Esophagus mucosa (tissue), 1 donor: ENCODE measurements around the gene TANC2. TPM values are rescaled to one million over a fixed set of nuclear protein-coding genes. Genes with fewer than 3 reads are reported as not detected.

Experiments
- ATAC-seq: fragments of 200-7000 bp; cut with Tn5 transposase; one replicate; pipeline ENCODE4 v1.9.1; 2020
- total RNA-seq: library from RNA; stranded (reverse); gene quantifications from one replicate; pipeline ENCODE4 v1.2.4, GENCODE V29; 2023
- donor health status: DM: yes; HTN: yes; CAD: no.

The TANC2 gene
- total RNA-seq: 28.2 TPM

- ATAC-seq: peak; percentile 86
Measured at GRCh38 chr17:62965686-62966425, at the start of gene TANC2. Gene TANC2, plus strand, starts transcription at chr17:62966235. Its CDS starts 43,325 bp downstream, at chr17:63009560.

- no peak for ATAC-seq
Measured at GRCh38 chr17:62916684-62917571, 49.1 kb upstream of the TANC2 start.

GRCh38 chr17:62919388-62919787 lies 46.6 kb upstream of the TANC2 start:
- ATAC-seq: no peak

GRCh38 chr17:62920300-62920699 lies 45.7 kb upstream of the TANC2 start:
- ATAC-seq: no peak

GRCh38 chr17:62921817-62922216 lies 44.2 kb upstream of the TANC2 start:
- ATAC-seq: no peak

- ATAC-seq: no peak
Measured at GRCh38 chr17:62923258-62924150, 42.5 kb upstream of the TANC2 start.

- no peak for ATAC-seq
Measured at GRCh38 chr17:62925267-62925836, 40.7 kb upstream of the TANC2 start.

DNA sequence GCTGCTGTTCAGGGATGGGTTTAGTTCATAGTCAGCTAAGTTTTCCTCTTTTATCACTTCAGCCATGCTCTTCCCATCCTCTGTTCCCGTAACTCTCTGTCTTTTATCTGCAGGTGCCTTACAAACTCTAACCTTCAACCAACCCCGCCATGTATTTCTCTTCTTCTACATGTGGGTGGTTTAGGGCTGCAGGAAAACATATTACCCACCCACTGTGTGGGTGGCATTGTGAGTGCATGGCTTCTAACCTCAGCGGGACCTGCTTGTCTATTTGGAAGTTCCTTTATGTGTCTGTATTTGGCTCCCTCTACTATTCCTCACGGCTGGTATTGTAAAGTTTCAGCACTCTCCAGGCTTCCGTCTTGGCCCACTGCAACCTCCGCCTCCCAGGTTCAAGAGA lies 39.0 kb upstream of the TANC2 start:
- no peak for ATAC-seq

GRCh38 chr17:62929320-62929719 lies 36.7 kb upstream of the TANC2 start:
- ATAC-seq: no peak

DNA sequence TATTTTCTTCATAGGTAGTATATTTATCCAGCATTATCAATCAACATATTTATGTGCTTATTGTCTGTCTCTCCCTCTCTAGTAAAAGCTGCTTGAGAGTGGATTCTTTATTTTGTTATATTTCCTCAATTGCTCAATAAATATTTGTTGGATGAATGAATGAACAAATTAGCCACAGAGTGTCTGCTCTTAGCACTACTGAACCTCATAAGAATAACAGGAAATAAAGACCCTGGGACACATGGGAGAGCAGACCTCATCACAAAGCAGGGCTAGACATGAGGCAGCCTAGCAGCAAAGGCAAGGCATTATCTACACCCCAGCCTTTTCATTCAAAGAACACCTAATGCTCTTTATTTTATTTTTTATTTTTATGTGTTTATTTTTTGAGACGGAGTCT lies 34.9 kb upstream of the TANC2 start:
- ATAC-seq: no peak

DNA sequence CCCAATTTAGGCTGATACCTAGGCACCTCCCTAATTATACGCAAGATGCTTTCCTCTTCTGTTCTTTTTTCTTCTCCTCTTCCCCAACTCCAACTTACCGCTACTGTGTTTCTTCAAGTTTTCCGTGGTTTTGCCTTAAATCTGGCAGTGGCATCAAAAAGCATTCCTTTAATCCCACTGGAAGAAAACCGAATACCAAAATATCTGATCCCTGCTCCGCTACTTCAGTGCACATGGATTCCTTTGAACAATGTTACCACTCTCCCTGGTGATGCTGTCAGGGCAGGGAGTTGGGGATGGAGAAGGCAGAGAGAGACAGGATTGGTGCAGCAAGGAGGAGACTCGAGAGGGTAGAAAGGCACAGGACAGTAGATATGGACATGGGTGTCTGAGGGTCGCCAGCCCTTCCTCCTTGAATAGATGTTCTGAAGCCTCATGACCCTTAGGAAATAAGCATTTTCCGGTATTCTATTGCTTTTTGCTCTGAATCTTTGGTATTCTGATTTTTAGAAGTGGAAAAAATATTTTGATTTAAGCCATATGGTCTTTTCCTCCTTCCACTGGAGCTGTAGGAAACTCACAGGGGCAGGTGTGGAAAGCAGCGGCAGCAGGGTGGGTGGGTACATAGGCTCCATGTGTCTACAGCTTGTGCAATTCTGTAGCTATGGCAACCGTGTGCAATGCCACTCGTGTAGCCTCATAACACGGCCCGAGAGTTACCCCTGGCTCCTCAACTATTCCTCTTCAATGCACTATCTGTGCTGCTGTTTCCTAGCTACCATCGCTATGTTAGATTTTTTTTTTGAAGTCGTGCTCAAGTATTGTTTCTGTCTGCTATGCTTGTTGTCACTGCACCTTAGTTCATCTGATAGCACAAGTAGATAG lies 32.3 kb upstream of the TANC2 start:
- no peak for ATAC-seq

DNA sequence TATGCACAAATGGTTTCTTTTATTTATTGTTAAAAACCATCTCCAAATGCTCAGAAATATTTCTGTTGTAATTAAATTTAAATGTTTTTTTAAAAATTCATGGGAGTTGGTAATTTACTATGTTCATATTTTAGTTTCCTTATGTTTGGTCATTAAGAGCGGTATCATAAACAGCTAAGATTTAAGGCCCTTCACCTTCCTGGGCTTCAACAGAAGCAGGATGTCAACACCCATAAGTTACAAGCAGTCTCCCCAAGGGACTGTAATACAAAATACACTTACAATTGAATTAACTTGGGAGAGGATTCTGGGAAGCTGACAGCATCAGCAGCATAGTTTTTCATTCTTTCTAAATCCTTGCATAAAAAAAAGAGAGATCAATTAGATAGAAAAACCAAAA lies 30.9 kb upstream of the TANC2 start:
- ATAC-seq: no peak

DNA sequence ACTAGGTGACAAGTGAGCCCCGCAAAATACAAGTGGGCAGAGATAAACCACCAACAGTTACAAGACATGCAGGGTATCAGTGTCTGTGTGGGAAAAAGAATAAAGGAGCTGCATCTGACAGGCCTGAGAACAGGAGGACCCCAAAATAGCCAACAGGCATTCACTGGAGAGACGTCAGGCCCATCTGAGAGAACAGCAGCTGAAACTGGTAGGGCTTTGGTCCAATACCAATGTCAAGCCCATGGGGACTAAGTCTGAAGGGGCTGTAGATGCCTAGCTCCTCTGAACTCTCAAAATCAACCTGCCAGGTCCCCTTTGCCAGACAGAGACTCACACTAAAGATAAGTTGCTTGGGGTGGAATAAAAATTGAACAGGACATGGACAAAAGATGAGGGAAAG lies 30.5 kb upstream of the TANC2 start:
- ATAC-seq: no peak

GRCh38 chr17:62937606-62938005 lies 28.4 kb upstream of the TANC2 start:
- ATAC-seq: no peak

GRCh38 chr17:62941358-62941991 lies 24.6 kb upstream of the TANC2 start:
- ATAC-seq: no peak

DNA sequence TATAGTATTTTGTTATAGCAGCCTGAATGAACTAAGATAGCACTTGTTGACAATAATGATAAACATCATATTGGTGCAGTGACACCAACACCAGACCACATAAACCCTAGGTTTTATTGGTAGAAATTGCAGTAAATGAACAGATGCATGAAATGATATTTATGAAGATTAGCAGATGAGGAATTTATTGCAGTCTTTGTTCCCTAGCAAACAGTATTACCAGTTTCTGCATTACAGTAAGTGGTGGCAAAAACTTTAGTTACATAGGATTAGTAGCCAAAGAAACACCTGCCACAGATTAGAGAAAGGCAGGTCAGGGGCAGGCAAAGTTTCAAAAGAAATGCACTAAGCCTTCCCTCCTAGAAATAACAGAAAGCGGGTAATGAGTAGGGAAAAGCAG lies 17.7 kb upstream of the TANC2 start:
- no peak for ATAC-seq

- ATAC-seq: no peak
Measured at GRCh38 chr17:62949036-62949435, 17.0 kb upstream of the TANC2 start.

GRCh38 chr17:62950067-62950466 lies 16.0 kb upstream of the TANC2 start:
- no peak for ATAC-seq

GRCh38 chr17:62955841-62956352 lies 10.1 kb upstream of the TANC2 start:
- no peak for ATAC-seq

DNA sequence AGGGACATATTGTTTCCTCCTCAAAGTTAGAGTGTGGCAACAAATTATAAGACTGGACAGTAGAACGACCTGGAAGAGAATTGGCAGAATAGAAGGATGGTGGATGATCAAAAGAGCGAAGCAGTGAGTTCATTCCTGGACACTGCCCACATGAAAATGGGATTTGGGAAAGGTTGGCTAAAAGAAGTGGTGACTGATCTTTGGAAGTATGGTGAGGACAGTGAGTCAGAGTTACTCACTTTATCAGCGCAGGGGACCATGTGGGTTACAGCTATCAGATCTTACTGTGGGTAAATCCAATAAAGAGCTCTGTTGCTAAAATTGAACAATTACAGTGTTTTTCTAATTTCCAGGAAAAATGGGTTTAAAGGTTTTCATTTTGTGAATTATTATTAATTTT lies 2.7 kb upstream of the TANC2 start:
- ATAC-seq: no peak

- ATAC-seq: no peak
Measured at GRCh38 chr17:62964506-62964905, 1.5 kb upstream of the TANC2 start.
